ENCODE measurements around the gene SDSL. TPM values are rescaled to one million over a fixed set of nuclear protein-coding genes. Genes with fewer than 3 reads are reported as not detected.

The SDSL gene
- total RNA-seq, 2 experiments from 2014 or later, result not detected

- no peak for DNase-seq
- intact Hi-C loops (cut with micrococcal nuclease), result no loop called here
These were observed 7.6 kb upstream of the SDSL start for GRCh38 chr12:113414519-113415038.

DNA sequence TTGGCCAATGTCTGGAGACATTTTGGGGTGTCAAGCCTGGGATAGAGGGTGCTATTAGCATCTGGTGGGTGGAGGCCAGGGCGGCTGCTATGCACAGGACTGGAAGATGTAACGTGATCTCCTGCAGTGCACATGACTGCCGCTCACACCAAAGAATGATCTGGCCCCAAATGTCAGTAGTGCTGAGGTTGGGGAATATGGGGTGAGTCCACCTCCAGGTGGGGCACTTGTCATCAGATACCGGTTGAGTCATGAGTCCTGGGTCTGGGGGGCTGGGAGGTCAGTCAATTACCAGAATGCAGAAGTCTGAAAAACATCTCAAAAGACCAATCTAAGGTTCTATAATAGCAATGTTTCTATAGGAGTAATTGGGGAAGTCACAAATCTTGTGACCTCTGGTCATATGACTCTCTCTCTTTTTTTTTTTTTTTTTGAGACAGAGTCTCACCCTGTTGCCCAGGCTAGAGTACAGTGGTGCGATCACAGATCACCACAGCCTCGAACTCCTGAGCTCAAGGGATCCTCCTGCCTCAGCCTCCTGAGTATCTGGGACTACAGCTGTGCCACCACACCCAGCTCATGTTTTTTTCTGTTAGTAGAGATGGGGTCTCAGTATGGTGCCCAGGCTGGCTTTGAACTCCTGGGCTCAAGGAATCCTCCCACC is 6.0 kb upstream of the SDSL start:
- no peaks in the 10 kb centered on the region for H3K9me3 Mint-ChIP-seq
- CTCF ChIA-PET, result no interaction called here
- H3K4me3 Mint-ChIP-seq, result no peak overlapping the region
- H3K27ac Mint-ChIP-seq, result no peak overlapping the region
- no peaks in the 10 kb centered on the region for H3K27me3 Mint-ChIP-seq (ENCODE audit: low read depth)
- DNase-seq, result no peak
- intact Hi-C loops (cut with micrococcal nuclease), result no loop called here
- no peaks in the 10 kb centered on the region for H3K4me1 Mint-ChIP-seq (ENCODE audit: low read depth)
- H3K36me3 Mint-ChIP-seq (ENCODE audit: low read depth), result no peaks in the 10 kb centered on the region

More at GRCh38 chr12:113414519-113415038, 7.6 kb upstream of the SDSL start:
- Mint-ChIP-seq H3K36me3 (ENCODE audit: low read depth) (no peaks in the 10 kb centered on the region), H3K4me1 (ENCODE audit: low read depth) (no peaks in the 10 kb centered on the region), H3K9me3 (no peaks in the 10 kb centered on the region), H3K27me3 (ENCODE audit: low read depth) (no peaks in the 10 kb centered on the region), H3K27ac (no peak overlapping the region), H3K4me3 (no peak overlapping the region)
- CTCF ChIA-PET, result interaction anchor here (1.0 kb wide), 1 partner anchor 10 kb away, joined by 3 read pairs; no protein-coding TSS in a partner anchor

GRCh38 chr12:113418213-113418879 is 3.8 kb upstream of the SDSL start:
- Mint-ChIP-seq H3K36me3 (ENCODE audit: low read depth) (no peaks in the 10 kb centered on the region), H3K27me3 (ENCODE audit: low read depth) (no peaks in the 10 kb centered on the region), H3K27ac (no peak overlapping the region), H3K9me3 (no peaks in the 10 kb centered on the region), H3K4me3 (no peak overlapping the region), H3K4me1 (ENCODE audit: low read depth) (peaks cover 8% of the 10 kb centered on the region)
- intact Hi-C loops (cut with micrococcal nuclease), result no loop called here
- CTCF ChIA-PET, result no interaction called here
- DNase-seq, result no peak

- H3K27me3 Mint-ChIP-seq (ENCODE audit: low read depth), result peaks cover 1% of the 10 kb centered on the region
- no peak for DNase-seq
- no peak overlapping the region for H3K27ac Mint-ChIP-seq
- H3K9me3 Mint-ChIP-seq, result no peaks in the 10 kb centered on the region
- intact Hi-C loops (cut with micrococcal nuclease), result loop anchor here (5.0 kb wide), 1 partner anchor 89 kb away; no protein-coding TSS in a partner anchor
- H3K36me3 Mint-ChIP-seq (ENCODE audit: low read depth), result no peaks in the 10 kb centered on the region
- CTCF ChIA-PET, result interaction anchor here (0.6 kb wide), 2 partner anchors 82 to 353 kb away, joined by 3 to 5 read pairs; no protein-coding TSS in a partner anchor
- peaks cover 10% of the 10 kb centered on the region for H3K4me1 Mint-ChIP-seq (ENCODE audit: low read depth)
- H3K4me3 Mint-ChIP-seq, result no peak overlapping the region
These were observed 1.1 kb upstream of the SDSL start for GRCh38 chr12:113420996-113421595.

DNA sequence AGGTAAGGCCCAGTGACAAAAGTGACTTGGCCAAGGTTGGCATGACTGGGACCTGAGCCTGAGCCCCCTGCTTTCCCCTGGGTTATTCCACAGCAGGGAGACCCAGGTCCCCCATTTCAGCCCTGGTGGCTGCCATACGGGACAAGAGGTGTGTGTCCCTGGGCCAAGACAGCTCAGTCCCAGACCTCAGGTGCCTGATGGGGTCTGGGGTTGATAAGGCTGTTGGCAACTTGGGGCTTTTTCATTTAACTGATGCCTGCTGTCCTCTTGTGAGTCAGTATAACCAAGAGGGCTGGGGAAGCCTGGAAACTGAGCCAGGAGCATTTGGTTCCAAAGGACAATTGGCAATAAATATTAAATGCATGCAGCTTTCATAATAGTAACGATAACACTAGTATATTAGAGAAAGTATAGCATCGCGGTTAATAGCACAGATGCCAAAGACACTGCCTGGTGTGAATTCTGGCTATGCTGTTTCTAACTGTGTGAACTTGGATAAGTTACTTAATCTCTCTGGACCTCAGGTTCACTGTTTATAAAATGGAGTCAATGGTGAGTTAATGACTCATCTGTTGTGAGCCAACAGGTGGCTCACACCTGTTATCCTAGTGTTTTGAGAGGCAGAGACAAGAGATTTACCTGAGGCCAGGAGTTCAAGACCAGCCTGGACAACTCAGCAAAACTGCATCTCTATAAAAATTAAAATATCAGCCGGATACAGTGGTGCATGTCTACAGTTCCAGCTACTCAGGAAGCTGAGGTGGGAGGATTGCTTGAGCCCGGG is 898 bp downstream of the SDSL start:
- DNase-seq, result no peak
- CTCF ChIA-PET, result no interaction called here
- Mint-ChIP-seq H3K27ac (no peak overlapping the region), H3K4me1 (ENCODE audit: low read depth) (peaks cover 10% of the 10 kb centered on the region), H3K36me3 (ENCODE audit: low read depth) (no peaks in the 10 kb centered on the region), H3K4me3 (no peak overlapping the region), H3K27me3 (ENCODE audit: low read depth) (peaks cover 5% of the 10 kb centered on the region), H3K9me3 (no peaks in the 10 kb centered on the region)
- intact Hi-C loops (cut with micrococcal nuclease), result loop anchor here (5.0 kb wide), 1 partner anchor 91 kb away; no protein-coding TSS in a partner anchor

- Mint-ChIP-seq H3K27ac (no peak overlapping the region), H3K36me3 (ENCODE audit: low read depth) (no peaks in the 10 kb centered on the region), H3K27me3 (ENCODE audit: low read depth) (peaks cover 7% of the 10 kb centered on the region), H3K4me3 (no peak overlapping the region), H3K4me1 (ENCODE audit: low read depth) (peaks cover 10% of the 10 kb centered on the region), H3K9me3 (no peaks in the 10 kb centered on the region)
- CTCF ChIA-PET, result interaction anchor here (0.6 to 1.7 kb wide), 16 partner anchors 10 to 582 kb away, joined by 3 to 12 read pairs (median 3); partner anchors contain the start of gene SDS
- intact Hi-C loops (cut with micrococcal nuclease), result loop anchor here (5.0 kb wide), 1 partner anchor 92 kb away; no protein-coding TSS in a partner anchor
- no peak for DNase-seq
These were observed 2.3 kb downstream of the SDSL start for GRCh38 chr12:113424456-113424855.

DNA sequence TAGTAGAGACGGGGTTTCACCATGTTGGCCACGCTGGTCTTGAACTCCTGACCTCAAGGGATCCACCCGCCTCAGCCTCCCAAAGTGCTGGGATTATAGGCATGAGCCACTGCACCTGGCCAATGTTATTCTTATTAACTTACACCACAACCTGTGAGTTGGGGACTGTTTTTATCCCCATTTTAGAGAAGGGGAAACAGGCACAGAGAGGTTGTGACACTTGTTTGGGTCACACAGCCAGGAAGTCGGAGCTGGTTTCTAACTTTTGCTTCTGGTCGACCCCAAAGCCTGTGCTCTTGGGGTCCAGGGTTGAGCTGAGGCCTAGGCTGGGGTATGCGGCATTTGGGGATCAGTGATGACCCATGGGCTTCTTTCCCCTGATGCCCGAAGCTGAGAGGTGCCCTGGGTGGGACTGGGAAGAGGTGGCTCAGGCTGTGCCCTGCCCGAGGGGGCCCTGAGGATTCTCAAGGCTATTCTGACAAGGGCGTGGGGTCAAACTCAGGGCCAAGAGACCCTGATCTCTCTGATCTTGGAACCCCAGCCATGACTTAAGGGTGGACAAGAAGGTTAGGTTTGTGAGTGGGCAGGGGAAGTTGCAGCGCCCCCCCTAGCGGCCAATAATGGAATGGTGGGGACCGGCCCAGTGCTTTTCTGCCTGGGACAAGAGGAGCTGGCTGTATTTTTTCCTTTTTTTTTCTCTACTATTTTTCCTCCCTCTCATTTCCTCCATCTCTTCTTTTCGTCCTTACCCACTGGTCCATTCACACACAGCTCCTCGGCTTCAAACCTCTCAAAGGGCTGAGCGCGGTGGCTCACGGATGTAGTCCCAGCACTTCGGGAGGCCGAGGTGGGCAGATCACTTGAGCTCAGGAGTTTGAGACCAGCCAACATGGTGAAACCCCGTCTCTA is 3.0 kb downstream of the SDSL start:
- peaks cover 10% of the 10 kb centered on the region for H3K4me1 Mint-ChIP-seq (ENCODE audit: low read depth)
- peaks cover 7% of the 10 kb centered on the region for H3K27me3 Mint-ChIP-seq (ENCODE audit: low read depth)
- CTCF ChIA-PET, result interaction anchor here (0.5 to 1.7 kb wide), 30 partner anchors 10 to 756 kb away, joined by 3 to 12 read pairs (median 4); partner anchors contain the start of gene SDS
- no peak overlapping the region for H3K27ac Mint-ChIP-seq
- intact Hi-C loops (cut with micrococcal nuclease), result loop anchor here (1.0 to 5.0 kb wide), 4 partner anchors 93 to 378 kb away; no protein-coding TSS in a partner anchor
- H3K36me3 Mint-ChIP-seq (ENCODE audit: low read depth), result no peaks in the 10 kb centered on the region
- H3K9me3 Mint-ChIP-seq, result no peaks in the 10 kb centered on the region
- DNase-seq, result peak; percentile 77
- no peak overlapping the region for H3K4me3 Mint-ChIP-seq

DNA sequence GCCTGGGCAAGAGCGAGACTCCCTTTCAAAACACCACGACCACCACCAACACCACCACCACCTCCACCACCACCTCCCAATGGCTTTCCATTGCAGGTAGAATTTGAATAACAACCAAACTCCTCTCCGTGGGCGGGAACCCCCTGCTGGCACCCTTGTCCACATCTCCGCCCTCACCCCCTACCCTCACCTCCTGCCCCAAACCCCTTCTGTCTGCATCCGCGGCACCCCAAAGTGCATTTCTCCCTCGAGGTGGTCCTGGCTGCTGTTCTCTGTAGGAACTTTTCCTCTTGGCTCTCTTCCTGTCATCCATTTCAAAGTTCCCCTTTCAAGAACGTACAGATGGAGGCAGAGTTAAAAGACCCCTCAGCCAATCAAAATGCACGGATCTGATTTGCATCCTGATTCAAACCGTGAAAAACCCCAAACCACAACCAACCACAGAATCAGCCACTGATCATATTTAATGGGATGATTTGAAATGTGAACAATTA is 3.8 kb downstream of the SDSL start:
- DNase-seq, result no peak
- Mint-ChIP-seq H3K27me3 (ENCODE audit: low read depth) (peaks cover 7% of the 10 kb centered on the region), H3K27ac (no peak overlapping the region), H3K4me1 (ENCODE audit: low read depth) (peaks cover 10% of the 10 kb centered on the region), H3K9me3 (no peaks in the 10 kb centered on the region), H3K36me3 (ENCODE audit: low read depth) (no peaks in the 10 kb centered on the region), H3K4me3 (no peak overlapping the region)
- intact Hi-C loops (cut with micrococcal nuclease), result loop anchor here (1.0 to 5.0 kb wide), 3 partner anchors 114 to 379 kb away; no protein-coding TSS in a partner anchor
- CTCF ChIA-PET, result interaction anchor here (0.5 to 1.7 kb wide), 25 partner anchors 11 to 757 kb away, joined by 3 to 12 read pairs (median 4); partner anchors contain the start of gene SDS

GRCh38 chr12:113427882-113428281 is 5.7 kb downstream of the SDSL start:
- Mint-ChIP-seq H3K27ac (no peak overlapping the region), H3K27me3 (ENCODE audit: low read depth) (peaks cover 7% of the 10 kb centered on the region), H3K36me3 (ENCODE audit: low read depth) (no peaks in the 10 kb centered on the region), H3K4me1 (ENCODE audit: low read depth) (peaks cover 2% of the 10 kb centered on the region), H3K4me3 (no peak overlapping the region), H3K9me3 (no peaks in the 10 kb centered on the region)
- DNase-seq, result no peak
- intact Hi-C loops (cut with micrococcal nuclease), result loop anchor here (5.0 kb wide), 1 partner anchor 381 kb away; no protein-coding TSS in a partner anchor
- CTCF ChIA-PET, result no interaction called here

GRCh38 chr12:113428482-113428881 is 6.3 kb downstream of the SDSL start:
- intact Hi-C loops (cut with micrococcal nuclease), result loop anchor here (5.0 kb wide), 1 partner anchor 381 kb away; no protein-coding TSS in a partner anchor
- H3K4me1 Mint-ChIP-seq (ENCODE audit: low read depth), result peaks cover 2% of the 10 kb centered on the region
- H3K9me3 Mint-ChIP-seq, result no peaks in the 10 kb centered on the region
- H3K36me3 Mint-ChIP-seq (ENCODE audit: low read depth), result no peaks in the 10 kb centered on the region
- CTCF ChIA-PET, result no interaction called here
- peaks cover 7% of the 10 kb centered on the region for H3K27me3 Mint-ChIP-seq (ENCODE audit: low read depth)
- DNase-seq, result no peak
- no peak overlapping the region for H3K4me3 Mint-ChIP-seq
- H3K27ac Mint-ChIP-seq, result no peak overlapping the region

DNA sequence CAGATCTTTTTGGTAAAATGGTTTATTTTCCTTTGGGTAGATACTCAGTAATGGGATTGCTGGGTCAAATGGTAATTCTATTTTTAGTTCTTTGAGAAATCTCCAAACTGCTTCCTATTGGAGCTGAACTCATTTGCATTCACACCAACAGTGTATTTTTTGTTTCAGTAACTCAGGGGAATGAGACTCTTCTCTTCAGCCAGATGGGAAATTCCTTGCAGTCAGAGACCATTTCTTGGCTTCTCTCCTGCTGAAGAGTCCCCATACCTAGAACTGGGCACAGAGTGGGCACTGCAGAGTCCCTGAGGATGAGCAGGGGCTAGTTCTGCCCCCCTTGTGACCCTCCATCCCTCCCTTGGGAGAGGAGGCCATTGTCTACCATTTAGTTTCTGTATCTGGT is 10.8 kb downstream of the SDSL start:
- no peak overlapping the region for H3K4me3 Mint-ChIP-seq
- intact Hi-C loops (cut with micrococcal nuclease), result no loop called here
- DNase-seq, result no peak
- peaks cover 3% of the 10 kb centered on the region for H3K27me3 Mint-ChIP-seq (ENCODE audit: low read depth)
- CTCF ChIA-PET, result no interaction called here
- H3K36me3 Mint-ChIP-seq (ENCODE audit: low read depth), result no peaks in the 10 kb centered on the region
- H3K4me1 Mint-ChIP-seq (ENCODE audit: low read depth), result no peaks in the 10 kb centered on the region
- no peaks in the 10 kb centered on the region for H3K9me3 Mint-ChIP-seq
- H3K27ac Mint-ChIP-seq, result no peak overlapping the region

Data from activated naive CD4-positive, alpha-beta T cell treated with anti-CD3 and anti-CD28 coated beads for 36 hours (primary cell).